WTC11 (cell line): Measurements from ENCODE around the gene C17orf113. TPM values are rescaled to one million over a fixed set of nuclear protein-coding genes. Genes with fewer than 3 reads are reported as not detected.
A peak's percentile ranks its signal among the peaks of the same experiment; 100 is the strongest.

Experiments
- ATAC-seq: fragments of 200-7000 bp; cut with Tn5 transposase; 2 replicates; pipeline ENCODE4 v1.10.0; 2021; ENCODE audit warnings: mild to moderate bottlenecking, moderate library complexity
- CTCF ChIA-PET: fragments of 300-600 bp; sonication (Branson Sonifier 250); formaldehyde crosslinking; loops from one replicate; lab custom pipeline; 2021; ENCODE audit warnings: antibody characterized with exemption; lab: Charles Lee
- POLR2A ChIA-PET: fragments of 350-600 bp; sonication (Branson Sonifier 250); formaldehyde crosslinking; loops from one replicate; lab custom pipeline; 2021; ENCODE audit warnings: antibody characterized with exemption; lab: Charles Lee
- DNase-seq: peaks from one replicate; pipeline ENCODE4 v3.0.0; 2021; ENCODE audit warnings: low spot score
- H3K27ac Mint-ChIP-seq: 2 replicates; pipeline ENCODE4 v1.8.0; 2021; ENCODE audit warnings: mixed read lengths
- H3K27me3 Mint-ChIP-seq: 2 replicates; pipeline ENCODE4 v1.8.0; 2021; ENCODE audit warnings: low read depth, mild to moderate bottlenecking, moderate library complexity, mixed read lengths
- H3K36me3 Mint-ChIP-seq: 2 replicates; pipeline ENCODE4 v1.8.0; 2021; ENCODE audit warnings: mixed read lengths
- H3K4me1 Mint-ChIP-seq: 2 replicates; pipeline ENCODE4 v1.8.0; 2022; ENCODE audit warnings: mixed read lengths
- H3K4me3 Mint-ChIP-seq: 2 replicates; pipeline ENCODE4 v1.8.0; 2021; ENCODE audit warnings: mild to moderate bottlenecking, moderate library complexity, mixed read lengths
- H3K9me3 Mint-ChIP-seq: 2 replicates; pipeline ENCODE4 v1.8.0; 2021; ENCODE audit warnings: mixed read lengths
- ATF2 ChIP-seq: sonication (generic); formaldehyde crosslinking; IDR thresholded peaks from 2 replicates; pipeline ENCODE4 v1.8.1; 2022; ENCODE audit warnings: low read depth, missing genetic modification reagents, borderline replicate concordance
- ATF6 ChIP-seq: sonication (generic); formaldehyde crosslinking; IDR thresholded peaks from 2 replicates; pipeline ENCODE4 v1.8.1; 2023; ENCODE audit warnings: mild to moderate bottlenecking, missing genetic modification reagents
- CREM ChIP-seq: sonication (generic); formaldehyde crosslinking; IDR thresholded peaks from 2 replicates; pipeline ENCODE4 v1.8.1; 2022; ENCODE audit warnings: mild to moderate bottlenecking, missing genetic modification reagents, moderate library complexity
- E2F1 ChIP-seq: sonication (generic); formaldehyde crosslinking; IDR thresholded peaks from 2 replicates; pipeline ENCODE4 v1.8.0; 2022; ENCODE audit warnings: mild to moderate bottlenecking, missing genetic modification reagents
- GRHL2 ChIP-seq: fragments of 250-450 bp; sonication (Bioruptor Pico); IDR thresholded peaks from 2 replicates; pipeline ENCODE4 v1.8.0; 2022; ENCODE audit warnings: mild to moderate bottlenecking, moderate library complexity; ENCODE audit not compliant: insufficient replicate concordance, severe bottlenecking
- PREB ChIP-seq: sonication (generic); formaldehyde crosslinking; IDR thresholded peaks from 2 replicates; pipeline ENCODE4 v1.8.1; 2022; ENCODE audit warnings: mild to moderate bottlenecking, missing genetic modification reagents, moderate library complexity, borderline replicate concordance
- SMAD3 ChIP-seq: sonication (generic); formaldehyde crosslinking; IDR thresholded peaks from 2 replicates; pipeline ENCODE4 v1.8.0; 2022; ENCODE audit warnings: missing genetic modification reagents, mild to moderate bottlenecking, borderline replicate concordance
- SMAD4 ChIP-seq: sonication (generic); formaldehyde crosslinking; IDR thresholded peaks from 2 replicates; pipeline ENCODE4 v1.8.0; 2022; ENCODE audit warnings: mild to moderate bottlenecking, missing genetic modification reagents
- SP1 ChIP-seq: sonication (generic); formaldehyde crosslinking; conservative IDR thresholded peaks from 2 replicates; pipeline ENCODE4 v1.8.1; 2022; ENCODE audit warnings: missing genetic modification reagents
- TEAD1 ChIP-seq: sonication (generic); formaldehyde crosslinking; IDR thresholded peaks from 2 replicates; pipeline ENCODE4 v1.8.0; 2022; ENCODE audit warnings: mild to moderate bottlenecking, missing genetic modification reagents
- USF1 ChIP-seq: sonication (generic); formaldehyde crosslinking; IDR thresholded peaks from 2 replicates; pipeline ENCODE4 v1.8.0; 2022; ENCODE audit warnings: mild to moderate bottlenecking, missing genetic modification reagents
- ZBTB43 ChIP-seq: sonication (generic); formaldehyde crosslinking; IDR thresholded peaks from 2 replicates; pipeline ENCODE4 v1.8.1; 2023; ENCODE audit warnings: mild to moderate bottlenecking, missing genetic modification reagents
- ZNF281 ChIP-seq: sonication (generic); formaldehyde crosslinking; IDR thresholded peaks from 2 replicates; pipeline ENCODE4 v1.8.0; 2023; ENCODE audit warnings: mild to moderate bottlenecking, missing genetic modification reagents
- ZNF671 ChIP-seq: fragments of 250-450 bp; sonication (Bioruptor Pico); IDR thresholded peaks from 2 replicates; pipeline ENCODE4 v1.8.0; 2021; ENCODE audit warnings: mild to moderate bottlenecking
- total RNA-seq: library from RNA; stranded (reverse); gene quantifications from 3 replicates; pipeline ENCODE4 v1.2.3, GENCODE V29; 2021

Gene C17orf113
- total RNA-seq, 1 experiment from 2014 or later = 1.9 TPM

- TF ChIP-seq ATF2 (CRISPR knock-in tag) (no peak), ZNF281 (CRISPR knock-in tag) (0 out of 2 replicates have a peak, but pooled peaks have one; percentile 24), TEAD1 (0 out of 2 replicates have a peak, but pooled peaks have one; percentile 52)
Measured at GRCh38 chr17:42019509-42020404, 30.6 kb downstream of the C17orf113 start, which contains the start of gene NKIRAS2 (continued).

GRCh38 chr17:42018988-42019387 lies 31.4 kb downstream of the C17orf113 start:
- H3K4me1 Mint-ChIP-seq = peaks cover 38% of the 10 kb centered on the region
- ATAC-seq (no peak), DNase-seq (no peak)
- POLR2A ChIA-PET = interaction anchor here (1.3 to 3.1 kb wide), 2 partner anchors 8 to 52 kb away, joined by 5 to 13 read pairs; partner anchors contain the start of gene CNP
- peaks cover 26% of the 10 kb centered on the region for H3K36me3 Mint-ChIP-seq
- H3K9me3 Mint-ChIP-seq = 0 out of 2 replicates have a peak, but pooled peaks cover 4% of the 10 kb centered on the region
- no peak for TF ChIP-seq GRHL2
- TF ChIP-seq ZBTB43 (CRISPR knock-in tag) = no peak
- TF ChIP-seq SMAD3 (CRISPR knock-in tag) = no peak
- no peak for TF ChIP-seq SP1 (CRISPR knock-in tag)
- TF ChIP-seq CREM (CRISPR knock-in tag) = no peak
- TF ChIP-seq SMAD4 (CRISPR knock-in tag) = no peak
- TF ChIP-seq E2F1 (CRISPR knock-in tag) = no peak
- TF ChIP-seq TEAD1 = no peak
- TF ChIP-seq USF1 (CRISPR knock-in tag) = no peak
- TF ChIP-seq ZNF671 (CRISPR knock-in tag) = no peak
- TF ChIP-seq PREB = no peak
- no peak for TF ChIP-seq ATF6
- CTCF ChIA-PET = interaction anchor here (0.5 to 6.8 kb wide), 20 partner anchors 8 to 234 kb away, joined by 3 to 108 read pairs (median 7); partner anchors contain the start of genes CNP, DHX58, GHDC and HSPB9
- H3K4me3 Mint-ChIP-seq = peak overlapping the region; percentile 95
- no peaks in the 10 kb centered on the region for H3K27me3 Mint-ChIP-seq
- H3K27ac Mint-ChIP-seq = no peak overlapping the region
